ENCODE data around the gene ST3GAL2. TPM values are rescaled to one million over a fixed set of nuclear protein-coding genes. Genes with fewer than 3 reads are reported as not detected.
"Not testable (repeated sequence)": the region's sequence is repeated elsewhere in the genome, so short reads cannot be mapped to it uniquely, and the experiment has no call there.

The ST3GAL2 gene
- total and polyA plus RNA-seq, 2 donors (not counting 3 experiments of a cell fraction or from before 2014, with no cell fraction given): 23.0 to 50.4 TPM

DNA sequence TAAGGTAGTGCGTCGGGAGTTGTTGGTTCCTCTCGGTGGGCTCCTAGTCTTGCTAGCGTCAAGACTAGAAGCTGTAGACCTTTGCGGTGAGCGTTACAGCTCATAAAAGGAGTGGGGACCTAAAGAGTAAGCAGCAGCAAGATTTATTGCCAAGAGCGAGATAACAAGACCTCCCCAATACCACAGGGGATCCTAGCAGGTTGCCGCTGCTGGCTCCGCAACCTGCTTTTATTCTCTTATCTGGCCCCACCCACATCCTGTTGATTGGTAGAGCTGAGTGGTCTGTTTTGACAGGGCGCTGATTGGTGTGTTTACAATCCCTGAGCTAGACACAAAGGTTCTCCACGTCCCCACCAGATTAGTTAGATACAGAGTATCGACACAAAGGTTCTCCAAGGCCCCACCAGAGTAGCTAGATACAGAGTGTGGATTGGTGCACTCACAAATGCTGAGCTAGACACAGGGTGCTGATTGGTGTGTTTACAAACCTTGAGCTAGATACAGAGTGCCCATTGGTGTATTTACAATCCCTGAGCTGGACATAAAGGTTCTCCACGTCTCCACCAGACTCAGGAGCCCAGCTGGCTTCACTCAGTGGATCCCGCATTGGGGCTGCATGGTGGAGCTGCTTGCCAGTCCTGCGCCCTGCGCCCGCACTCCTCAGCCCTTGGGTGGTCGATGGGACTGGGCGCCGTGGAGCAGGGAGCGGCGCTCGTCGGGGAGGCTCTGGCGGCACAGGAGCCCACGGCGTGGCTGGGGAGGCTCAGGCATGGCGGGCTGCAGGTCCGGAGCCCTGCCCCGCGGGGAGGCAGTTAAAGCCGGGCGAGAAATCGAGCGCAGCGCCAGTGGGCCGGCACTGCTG is 11.5 kb upstream of the ST3GAL2 start:
- H3K9me3 ChIP-seq (replicated peaks; ENCODE audit: control insufficient read depth, insufficient read depth, low read length); POLR2A ChIA-PET; intact Hi-C loops (cut with micrococcal nuclease); H3K27me3 ChIP-seq (ENCODE audit: control insufficient read depth in 2 of 2, insufficient read depth in 2 of 2, low read length in 2 of 2); FAIRE-seq; DNase-seq (ENCODE audit: low read depth, low spot score); H3K9me1 ChIP-seq (replicated peaks; ENCODE audit: control insufficient read depth, extremely low read depth, insufficient read depth, low read length); dilution Hi-C loops (cut with MboI; ENCODE audit: extremely low pct_ligation_motif_present, low sequenced_read_pairs); H4K20me1 ChIP-seq (replicated peaks; ENCODE audit: control insufficient read depth, extremely low read depth, insufficient read depth, low read length); H3K4me1 ChIP-seq (ENCODE audit: control insufficient read depth, extremely low read depth, insufficient read depth, low read length); H3K36me3 ChIP-seq (ENCODE audit: control insufficient read depth in 2 of 2, extremely low read depth in 1 of 2, insufficient read depth in 2 of 2, low read length in 2 of 2); H3K9ac ChIP-seq (replicated peaks; ENCODE audit: extremely low read depth, insufficient read depth, low read length); BruUV-seq (replicated peaks); H3K27ac ChIP-seq (ENCODE audit: insufficient read depth, low read depth, low read length); H3K79me2 ChIP-seq (ENCODE audit: control insufficient read depth, insufficient read depth, low read length): not testable (repeated sequence)
- peak overlapping the region in 1 of 3 experiments; percentile 25 for H3K4me3 ChIP-seq (replicated peaks in 1 of 3; ENCODE audit: insufficient read depth in 1 of 3, low read depth in 1 of 3, low read length in 3 of 3)
- peak overlapping the region; percentile 42 for H3K4me2 ChIP-seq (ENCODE audit: insufficient read depth, low read length)
- CTCF ChIA-PET: interaction anchor here (1.0 to 1.1 kb wide), 2 partner anchors 11 kb away, joined by 3 read pairs; partner anchors contain the start of gene ST3GAL2
- H2AFZ ChIP-seq (ENCODE audit: low read depth, low read length): peak overlapping the region; percentile 81

DNA sequence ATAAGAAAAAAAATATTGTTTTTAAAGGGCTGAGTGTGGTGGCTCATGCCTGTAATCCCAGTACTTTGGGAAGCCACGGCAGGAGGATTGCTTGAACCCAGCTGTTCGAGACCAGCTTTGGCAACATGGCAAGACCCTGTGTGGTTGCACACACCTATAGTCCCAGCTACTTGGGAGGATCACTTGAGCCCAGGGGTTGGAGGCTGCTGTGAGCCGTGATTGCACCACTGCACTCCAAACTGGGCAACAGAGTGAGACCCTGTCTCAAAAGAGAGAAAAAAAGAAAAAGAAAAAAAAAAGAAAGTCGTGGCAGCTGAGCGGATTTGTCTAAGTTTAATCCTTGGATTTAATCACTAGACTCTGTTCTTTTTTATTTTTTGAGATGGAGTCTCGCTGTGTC is 9.2 kb upstream of the ST3GAL2 start:
- no peak overlapping the region for H3K9ac ChIP-seq (replicated peaks; ENCODE audit: extremely low read depth, insufficient read depth, low read length)
- no peak overlapping the region for H2AFZ ChIP-seq (ENCODE audit: low read depth, low read length)
- CTCF ChIA-PET: no interaction called here
- H3K4me3 ChIP-seq (replicated peaks in 1 of 3; ENCODE audit: insufficient read depth in 1 of 3, low read depth in 1 of 3, low read length in 3 of 3): no peak overlapping the region
- DNase-seq (ENCODE audit: low read depth, low spot score) (no peak), FAIRE-seq (no peak)
- H3K79me2 ChIP-seq (ENCODE audit: control insufficient read depth, insufficient read depth, low read length): no peaks in the 10 kb centered on the region
- TF ChIP-seq, protein P1, sequence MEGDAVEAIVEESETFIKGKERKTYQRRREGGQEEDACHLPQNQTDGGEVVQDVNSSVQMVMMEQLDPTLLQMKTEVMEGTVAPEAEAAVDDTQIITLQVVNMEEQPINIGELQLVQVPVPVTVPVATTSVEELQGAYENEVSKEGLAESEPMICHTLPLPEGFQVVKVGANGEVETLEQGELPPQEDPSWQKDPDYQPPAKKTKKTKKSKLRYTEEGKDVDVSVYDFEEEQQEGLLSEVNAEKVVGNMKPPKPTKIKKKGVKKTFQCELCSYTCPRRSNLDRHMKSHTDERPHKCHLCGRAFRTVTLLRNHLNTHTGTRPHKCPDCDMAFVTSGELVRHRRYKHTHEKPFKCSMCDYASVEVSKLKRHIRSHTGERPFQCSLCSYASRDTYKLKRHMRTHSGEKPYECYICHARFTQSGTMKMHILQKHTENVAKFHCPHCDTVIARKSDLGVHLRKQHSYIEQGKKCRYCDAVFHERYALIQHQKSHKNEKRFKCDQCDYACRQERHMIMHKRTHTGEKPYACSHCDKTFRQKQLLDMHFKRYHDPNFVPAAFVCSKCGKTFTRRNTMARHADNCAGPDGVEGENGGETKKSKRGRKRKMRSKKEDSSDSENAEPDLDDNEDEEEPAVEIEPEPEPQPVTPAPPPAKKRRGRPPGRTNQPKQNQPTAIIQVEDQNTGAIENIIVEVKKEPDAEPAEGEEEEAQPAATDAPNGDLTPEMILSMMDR (IDR thresholded peaks at IDR 0.05; ENCODE audit: extremely low read depth in 1 of 2, insufficient read depth in 1 of 2, low read depth in 1 of 2, low read length in 2 of 2): no peak
- TF ChIP-seq POLR2AphosphoS5 (IDR thresholded peaks at IDR 0.05; ENCODE audit: insufficient read depth, low read depth, low read length) (no peak), FOS (IDR thresholded peaks at IDR 0.05; ENCODE audit: borderline replicate concordance, insufficient read depth, low read length) (no peak), GATA2 (IDR thresholded peaks at IDR 0.05; ENCODE audit: insufficient read depth, insufficient read length, low read depth, low read length) (no peak), POLR2A (IDR thresholded peaks at IDR 0.05; ENCODE audit: low read depth, low read length) (no peak), JUN (IDR thresholded peaks at IDR 0.05; ENCODE audit: borderline replicate concordance, insufficient read depth, insufficient read length, low read depth) (no peak), EZH2 (IDR thresholded peaks at IDR 0.05; ENCODE audit: borderline replicate concordance, low read depth, low read length, severe bottlenecking) (no peak), MYC (IDR thresholded peaks at IDR 0.05; ENCODE audit: low read depth, low read length) (no peak)
- TF ChIP-seq, protein P2, sequence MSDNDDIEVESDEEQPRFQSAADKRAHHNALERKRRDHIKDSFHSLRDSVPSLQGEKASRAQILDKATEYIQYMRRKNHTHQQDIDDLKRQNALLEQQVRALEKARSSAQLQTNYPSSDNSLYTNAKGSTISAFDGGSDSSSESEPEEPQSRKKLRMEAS (IDR thresholded peaks at IDR 0.05; ENCODE audit: insufficient read depth, insufficient read length): no peak
- no peaks in the 10 kb centered on the region for H4K20me1 ChIP-seq (replicated peaks; ENCODE audit: control insufficient read depth, extremely low read depth, insufficient read depth, low read length)
- H3K9me3 ChIP-seq (replicated peaks; ENCODE audit: control insufficient read depth, insufficient read depth, low read length): no peaks in the 10 kb centered on the region
- H3K36me3 ChIP-seq (ENCODE audit: control insufficient read depth in 2 of 2, extremely low read depth in 1 of 2, insufficient read depth in 2 of 2, low read length in 2 of 2): no peaks in the 10 kb centered on the region
- no peak overlapping the region for H3K4me2 ChIP-seq (ENCODE audit: insufficient read depth, low read length)
- dilution Hi-C loops (cut with MboI; ENCODE audit: extremely low pct_ligation_motif_present, low sequenced_read_pairs) (no loop called here), intact Hi-C loops (cut with micrococcal nuclease) (no loop called here)
- H3K4me1 ChIP-seq (ENCODE audit: control insufficient read depth, extremely low read depth, insufficient read depth, low read length): no peaks in the 10 kb centered on the region
- POLR2A ChIA-PET: no interaction called here
- no peaks in the 10 kb centered on the region for H3K27me3 ChIP-seq (ENCODE audit: control insufficient read depth in 2 of 2, insufficient read depth in 2 of 2, low read length in 2 of 2)
- no peaks in the 10 kb centered on the region for H3K9me1 ChIP-seq (replicated peaks; ENCODE audit: control insufficient read depth, extremely low read depth, insufficient read depth, low read length)
- no TSS peak for BruUV-seq (replicated peaks)
- H3K27ac ChIP-seq (ENCODE audit: insufficient read depth, low read depth, low read length): no peak overlapping the region

Data from endothelial cell of umbilical vein (primary cell).